ENCODE measurements around the gene TFAP2D. TPM values are rescaled to one million over a fixed set of nuclear protein-coding genes. Genes with fewer than 3 reads are reported as not detected.

TFAP2D gene
- not detected in 2 replicates for total RNA-seq

DNA sequence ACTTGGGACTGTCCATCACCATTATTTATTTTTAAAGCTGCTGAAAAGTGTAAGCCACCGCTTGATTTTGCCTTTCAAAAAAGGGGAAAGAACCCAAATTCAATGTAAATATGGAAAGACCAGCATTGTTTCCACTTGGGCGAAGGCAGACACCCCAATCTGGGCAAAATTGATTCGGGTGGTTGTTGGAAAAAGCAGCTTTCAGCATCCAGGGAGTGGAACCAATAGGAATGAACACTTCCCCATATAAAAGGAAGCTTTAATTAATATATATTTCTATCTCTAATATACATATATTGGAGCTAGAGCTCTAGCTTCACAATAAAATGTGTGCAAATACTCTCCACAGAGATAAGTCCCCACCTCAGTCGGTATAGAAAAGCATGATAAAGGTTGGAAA is at the start of gene TFAP2D:
Gene TFAP2D (plus strand): TSS at position 301 of the 400 bp plus-strand sequence. CDS start 530 bp downstream, outside the sequence.
- no peak for DNase-seq (ENCODE audit: extremely low read depth, low read depth, low spot score)

DNA sequence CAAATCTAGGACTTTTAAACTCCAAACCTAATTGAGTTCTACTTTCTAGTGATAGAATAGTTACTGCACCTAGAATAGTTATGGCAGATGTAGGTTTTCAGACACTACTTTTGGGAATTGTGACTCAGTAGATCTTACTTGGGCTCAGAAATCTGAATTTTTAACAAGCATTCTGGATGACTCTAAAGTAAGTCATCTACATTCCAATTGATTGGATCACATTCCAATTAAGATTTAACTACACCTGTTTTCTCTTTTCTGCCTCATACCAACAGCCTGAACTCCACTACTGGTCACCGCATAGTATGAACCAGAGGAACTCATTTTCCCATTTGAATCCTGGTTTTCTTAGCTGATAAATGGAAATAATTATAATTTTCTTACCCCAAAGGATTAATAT is 49.5 kb upstream of the TFAP2D start:
- DNase-seq (ENCODE audit: extremely low read depth, low read depth, low spot score) = no peak

GRCh38 chr6:50666089-50666488 is 47.2 kb upstream of the TFAP2D start:
- DNase-seq (ENCODE audit: extremely low read depth, low read depth, low spot score) = no peak

DNA sequence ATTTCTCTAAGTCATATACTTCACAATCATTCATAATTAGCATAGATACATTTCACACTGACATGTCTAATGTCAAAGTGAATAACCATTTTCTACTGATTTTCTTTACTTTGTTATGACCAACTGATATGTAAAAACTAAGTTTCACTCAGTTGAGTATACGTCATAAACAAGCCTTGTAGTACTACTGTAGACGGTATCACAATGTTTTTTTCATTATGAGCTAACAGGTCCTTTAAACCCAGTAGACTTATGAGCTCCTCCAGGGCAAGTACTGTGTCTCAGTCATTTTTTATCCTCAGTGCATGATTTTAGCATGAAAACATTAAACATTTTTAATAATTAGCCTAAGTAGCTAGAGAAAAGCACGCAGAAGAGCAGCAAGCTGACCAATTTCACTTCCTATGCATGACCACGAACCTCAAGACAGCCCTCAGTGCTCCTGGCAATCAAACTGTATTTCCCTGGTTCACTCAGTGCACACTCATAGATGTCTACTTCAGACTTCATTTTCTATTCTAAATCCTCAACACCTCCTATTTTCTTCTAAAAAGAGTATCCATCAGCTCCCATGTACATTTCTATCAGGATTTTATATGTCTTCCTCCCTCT is 32.0 kb upstream of the TFAP2D start:
- no peak for DNase-seq (ENCODE audit: extremely low read depth, low read depth, low spot score)

GRCh38 chr6:50689210-50689609 is 24.1 kb upstream of the TFAP2D start:
- no peak for DNase-seq (ENCODE audit: extremely low read depth, low read depth, low spot score)

- no peak for DNase-seq (ENCODE audit: extremely low read depth, low read depth, low spot score)
These were observed 21.4 kb upstream of the TFAP2D start for GRCh38 chr6:50691814-50692495.

- DNase-seq (ENCODE audit: extremely low read depth, low read depth, low spot score) = no peak
These were observed 14.8 kb upstream of the TFAP2D start for GRCh38 chr6:50698546-50698945.

- no peak for DNase-seq (ENCODE audit: extremely low read depth, low read depth, low spot score)
These were observed 14.1 kb upstream of the TFAP2D start for GRCh38 chr6:50699051-50699775.

- DNase-seq (ENCODE audit: extremely low read depth, low read depth, low spot score) = no peak
These were observed 6.8 kb upstream of the TFAP2D start for GRCh38 chr6:50706575-50706974.

DNA sequence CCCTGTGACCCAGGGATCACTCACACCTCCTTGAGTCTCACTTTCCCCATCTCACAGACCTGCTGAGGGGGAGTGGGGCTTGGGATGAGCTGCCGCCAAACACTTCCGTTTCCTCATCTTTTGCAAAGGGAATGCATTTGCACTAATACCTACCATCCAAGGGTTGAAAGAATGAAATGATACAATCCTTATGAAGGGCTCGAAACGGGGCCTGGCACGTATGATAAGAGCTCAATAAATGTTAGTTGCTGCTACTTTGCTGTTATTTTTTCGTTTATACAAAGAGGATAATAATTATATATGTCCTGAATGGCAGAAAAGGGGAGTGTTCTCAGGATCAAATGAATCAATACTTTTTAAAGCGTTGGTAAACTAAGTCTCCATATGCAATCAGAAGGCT is 6.1 kb upstream of the TFAP2D start:
- no peak for DNase-seq (ENCODE audit: extremely low read depth, low read depth, low spot score)

DNA sequence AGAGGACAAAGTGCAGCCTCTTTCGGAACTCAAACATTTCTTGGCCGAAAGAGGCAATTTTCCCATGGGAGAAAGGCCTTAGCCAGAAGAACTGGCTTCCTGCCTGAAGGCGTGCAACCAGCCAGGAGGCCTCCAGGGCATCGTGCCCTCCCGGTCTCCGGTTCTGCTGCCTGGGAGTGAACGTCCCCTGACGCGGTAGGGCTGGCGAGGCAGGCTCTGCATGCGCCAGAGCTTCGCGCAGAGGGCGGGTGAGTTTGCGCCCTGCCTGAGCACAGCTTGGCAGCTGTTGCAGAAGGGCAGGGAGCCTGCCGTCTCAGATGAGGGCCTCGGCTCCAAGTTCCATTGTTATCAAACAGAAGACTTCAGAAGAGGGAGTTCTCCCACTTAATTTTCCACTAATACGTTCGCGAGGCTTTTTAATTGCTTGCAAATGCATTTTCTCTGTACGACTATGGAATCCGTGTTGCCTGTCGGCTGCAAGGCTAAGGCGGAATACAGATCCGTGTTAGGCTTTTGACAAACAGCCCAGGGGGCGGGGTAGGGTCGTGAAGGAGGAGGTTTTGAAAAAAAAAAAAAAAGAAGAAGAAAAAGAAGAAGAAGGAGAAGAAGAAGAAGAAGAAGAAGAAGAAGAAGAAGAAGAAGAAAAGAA is 5.5 kb upstream of the TFAP2D start:
- no peak for DNase-seq (ENCODE audit: extremely low read depth, low read depth, low spot score)

DNA sequence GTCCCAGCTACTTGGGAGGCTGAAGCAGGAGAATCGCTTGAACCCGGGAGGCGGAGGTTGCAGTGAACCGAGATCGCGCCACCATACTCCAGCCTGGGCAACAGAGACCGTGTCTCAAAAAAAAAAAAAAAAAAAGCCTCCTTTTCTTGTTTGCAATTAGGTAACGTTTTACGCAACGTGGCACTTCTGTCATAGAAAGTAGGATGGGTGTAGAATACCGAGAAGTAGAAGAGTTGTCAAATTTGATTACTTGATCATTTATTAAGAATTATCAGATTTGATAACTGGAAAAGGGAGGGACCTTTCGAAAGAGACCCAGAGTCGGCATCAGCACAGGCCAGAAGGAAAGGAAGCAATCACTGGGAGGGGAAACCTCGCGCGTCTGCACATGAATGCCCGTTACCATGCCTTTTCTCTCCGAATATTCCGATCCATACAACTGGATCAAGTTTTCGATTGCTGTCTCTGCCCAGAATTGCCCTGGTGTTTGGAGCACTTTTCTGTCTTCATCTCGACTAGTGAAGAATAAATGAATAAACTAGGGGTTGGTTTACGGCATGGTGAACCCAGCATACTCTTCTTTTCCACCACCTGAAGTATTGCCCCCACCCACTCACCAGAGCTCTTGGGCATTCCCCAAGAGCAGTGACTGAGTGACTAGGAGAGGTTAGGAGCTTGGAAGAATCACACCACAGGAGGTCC is 4.5 kb upstream of the TFAP2D start:
- no peak for DNase-seq (ENCODE audit: extremely low read depth, low read depth, low spot score)

DNA sequence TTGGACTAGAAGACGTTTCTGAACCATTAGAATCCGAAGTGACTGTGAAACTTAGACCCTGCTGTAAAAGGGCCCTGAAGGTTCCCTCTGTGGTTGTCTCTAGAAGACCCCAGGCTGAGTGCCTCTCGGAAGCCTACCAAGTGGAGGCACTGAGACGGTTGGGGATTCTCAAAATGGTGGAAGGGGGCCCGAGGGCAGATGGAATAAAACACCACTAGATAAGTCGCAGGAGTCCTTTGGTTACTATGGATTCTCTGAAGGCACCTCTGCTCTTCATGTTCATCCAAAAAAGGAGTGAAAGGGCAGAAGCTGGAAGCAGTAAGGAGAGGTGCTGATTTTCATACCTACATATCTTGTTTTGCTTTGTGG is 4.0 kb upstream of the TFAP2D start:
- DNase-seq (ENCODE audit: extremely low read depth, low read depth, low spot score) = no peak

GRCh38 chr6:50711686-50712085 is 1.6 kb upstream of the TFAP2D start:
- no peak for DNase-seq (ENCODE audit: extremely low read depth, low read depth, low spot score)

- no peak for DNase-seq (ENCODE audit: extremely low read depth, low read depth, low spot score)
These were observed 1.0 kb upstream of the TFAP2D start for GRCh38 chr6:50712291-50712690.

DNA sequence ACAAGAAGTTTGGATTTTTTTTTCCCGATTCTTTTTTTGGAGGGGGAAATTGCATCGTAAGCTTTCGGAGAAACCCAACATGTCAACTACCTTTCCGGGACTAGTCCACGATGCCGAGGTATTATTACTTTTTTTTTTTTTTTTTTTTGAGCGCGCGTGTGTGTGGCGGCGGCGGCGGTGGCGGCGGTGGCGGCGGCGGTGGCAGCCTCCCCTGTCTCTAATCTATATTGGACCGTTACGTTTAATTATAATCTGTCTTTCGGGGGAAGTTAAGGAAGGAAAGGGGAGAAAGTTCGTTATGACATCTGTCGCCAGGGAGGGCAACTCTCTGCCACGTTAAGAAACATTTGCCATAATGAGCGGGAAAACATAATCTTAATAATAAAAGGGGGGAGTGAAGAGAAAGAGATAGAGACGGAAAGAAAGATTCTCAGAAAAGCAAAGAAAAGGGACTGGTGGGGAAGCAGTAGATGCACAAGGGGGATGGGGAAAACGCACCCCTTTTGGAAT is 706 bp downstream of the TFAP2D start:
- no peak for DNase-seq (ENCODE audit: extremely low read depth, low read depth, low spot score)

DNA sequence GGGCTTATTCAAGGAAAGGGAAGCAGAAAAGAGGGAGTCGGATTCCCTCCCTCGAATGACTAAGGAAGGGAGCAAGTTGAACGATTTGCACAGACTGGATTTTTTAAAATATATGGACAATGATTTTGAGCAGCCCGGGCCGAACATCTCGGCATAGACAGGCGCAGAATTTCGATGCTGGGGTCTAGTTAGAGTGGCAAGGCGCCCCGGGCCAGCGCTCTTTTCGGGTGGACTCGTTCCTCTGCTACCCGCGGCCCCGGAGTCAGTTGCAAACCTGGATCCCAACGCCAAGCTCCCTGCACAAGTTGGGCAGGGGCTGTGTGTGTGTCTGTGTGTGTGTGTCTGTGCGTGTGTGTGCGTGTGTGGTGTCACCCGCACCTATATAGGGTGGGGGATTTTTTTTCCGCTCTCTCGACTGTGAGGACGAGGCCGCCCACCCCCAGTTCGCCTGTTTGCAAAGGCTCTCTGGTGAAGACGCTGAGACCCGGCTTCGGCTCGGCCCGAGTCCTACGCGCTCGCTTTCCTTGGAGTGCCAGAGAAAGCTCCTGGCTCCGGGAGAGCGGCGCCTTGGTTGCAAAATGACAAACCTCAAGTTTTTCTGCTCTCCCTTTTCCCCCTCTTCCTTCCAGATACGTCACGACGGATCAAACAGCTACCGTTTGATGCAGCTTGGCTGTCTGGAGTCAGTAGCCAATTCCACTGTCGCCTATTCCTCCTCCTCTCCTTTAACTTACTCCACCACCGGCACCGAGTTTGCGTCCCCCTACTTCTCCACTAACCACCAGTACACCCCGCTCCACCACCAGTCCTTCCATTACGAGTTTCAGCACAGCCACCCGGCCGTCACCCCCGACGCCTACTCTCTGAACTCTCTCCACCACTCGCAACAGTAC is 1.4 kb downstream of the TFAP2D start:
- DNase-seq (ENCODE audit: extremely low read depth, low read depth, low spot score) = no peak

DNA sequence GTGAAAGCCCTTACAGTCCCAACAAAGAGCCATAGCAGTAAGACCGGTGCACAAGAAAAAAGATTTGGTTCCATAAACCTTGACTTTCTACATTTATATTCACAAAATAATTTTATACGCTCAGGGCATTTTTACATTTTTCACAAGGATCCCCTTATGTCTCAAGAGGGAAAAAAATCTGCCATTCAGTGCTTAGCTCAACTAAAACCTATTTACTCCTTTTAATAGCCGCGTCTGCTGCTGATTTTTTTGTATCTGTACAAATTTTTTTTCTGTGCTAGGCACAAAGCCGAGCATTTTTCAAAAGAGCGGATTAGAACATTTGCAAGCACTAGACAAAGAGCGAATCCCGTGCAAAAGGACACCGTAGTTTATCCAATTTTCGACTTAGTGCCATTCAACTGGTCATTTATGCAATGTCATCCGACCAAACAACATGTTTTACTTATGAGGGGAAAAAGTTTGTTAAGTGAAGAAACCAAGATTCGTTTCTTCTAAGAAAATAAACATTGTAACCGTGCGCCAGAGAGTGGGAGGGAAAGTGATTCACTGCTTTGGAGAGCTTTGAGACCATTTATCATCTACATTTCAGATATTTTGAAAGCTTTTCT is 3.7 kb downstream of the TFAP2D start:
- no peak for DNase-seq (ENCODE audit: extremely low read depth, low read depth, low spot score)

GRCh38 chr6:50717734-50718457 is 4.6 kb downstream of the TFAP2D start:
- no peak for DNase-seq (ENCODE audit: extremely low read depth, low read depth, low spot score)

Data from glomerular endothelial cell (primary cell).